HG03064 (cell line): Measurements from ENCODE around the gene KRT76.

Experiments used
- ATAC-seq: cut with Tn5 transposase; IDR thresholded peaks from one replicate; pipeline ENCODE4 v1.9.1; 2021; ENCODE audit warnings: low read depth; ENCODE audit not compliant: unreplicated experiment

KRT76 gene

DNA sequence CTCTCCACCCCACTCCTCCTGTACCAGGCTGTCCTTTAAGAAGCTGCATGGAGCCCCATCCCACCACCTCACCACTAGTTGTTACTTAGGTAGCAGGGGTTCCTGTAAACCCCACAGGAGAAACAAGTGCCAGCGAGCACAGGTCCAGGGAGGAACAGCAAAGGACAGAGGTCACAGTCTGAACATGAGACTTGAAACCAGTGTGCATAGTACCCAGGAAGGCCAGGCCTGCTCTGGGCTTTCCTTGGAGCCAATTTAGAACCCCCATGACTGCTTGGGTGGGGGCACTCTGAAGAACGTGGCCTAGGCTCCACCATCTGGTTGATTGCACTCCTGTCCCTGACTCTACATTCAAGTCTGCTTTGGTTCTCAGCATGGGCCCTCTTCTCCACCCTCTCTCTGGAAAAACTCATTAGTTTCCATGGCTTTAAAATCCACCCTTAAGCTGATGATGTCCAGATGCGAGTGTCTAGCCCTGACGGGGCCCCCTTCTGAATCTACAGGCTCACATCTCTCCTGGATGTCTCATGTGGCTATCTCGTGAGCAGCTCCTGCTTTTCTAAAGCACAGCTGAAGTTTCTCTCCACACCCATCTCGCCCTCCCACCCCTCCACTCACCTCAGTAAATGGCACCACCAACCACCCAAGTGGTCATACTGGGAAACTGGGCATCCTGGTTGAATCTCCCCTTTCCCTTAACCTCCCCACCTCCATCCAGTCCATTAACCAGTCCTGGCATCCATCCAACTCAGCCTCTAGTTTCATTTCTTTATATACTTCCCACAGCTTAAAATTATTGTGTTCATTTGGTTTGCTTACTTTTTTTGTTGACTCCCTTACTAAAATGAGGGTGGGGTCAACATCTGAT lies 10.4 kb upstream of the KRT76 start:
- ATAC-seq, result no peak

- no peak for ATAC-seq
These were observed 7.8 kb upstream of the KRT76 start for GRCh38 chr12:52784909-52785308.

DNA sequence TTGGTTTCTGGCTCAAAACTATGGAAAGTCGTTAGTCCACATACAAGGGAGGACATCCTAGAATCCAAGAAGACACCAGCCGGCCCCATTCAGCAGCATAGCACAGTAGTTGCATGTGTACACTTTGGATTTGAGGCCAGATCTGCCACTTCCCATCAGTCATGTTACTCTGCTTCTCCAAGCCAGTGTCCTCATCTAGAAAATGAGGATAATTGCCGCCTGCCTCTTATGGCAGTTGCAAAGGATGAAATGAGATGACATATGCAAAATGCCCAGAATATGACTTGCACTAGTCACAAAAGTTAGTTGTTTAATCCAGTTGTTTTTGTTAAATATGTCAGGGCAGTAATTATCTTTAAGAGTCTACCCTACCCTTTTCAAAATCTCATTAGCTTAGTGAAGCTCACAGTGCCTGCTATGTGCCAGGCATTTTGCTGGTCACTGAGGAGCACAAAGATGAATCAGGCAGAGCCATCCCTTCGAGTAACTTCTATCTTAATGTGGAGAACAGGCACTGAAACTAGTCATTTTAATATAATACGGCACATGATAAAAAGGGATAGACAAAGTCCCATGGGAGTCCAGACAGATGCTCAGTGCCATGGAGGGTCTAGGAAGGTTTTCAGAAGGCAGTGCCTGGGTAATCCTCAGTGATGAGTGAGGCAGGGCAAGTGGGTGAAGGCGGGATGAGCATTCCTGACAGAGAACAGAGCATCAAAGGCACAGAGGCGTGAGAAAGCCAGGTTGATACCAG lies 6.6 kb upstream of the KRT76 start:
- no peak for ATAC-seq

- no peak for ATAC-seq
These were observed 5.4 kb upstream of the KRT76 start for GRCh38 chr12:52782502-52782901.

- no peak for ATAC-seq
These were observed 4.4 kb upstream of the KRT76 start for GRCh38 chr12:52781399-52782082.

GRCh38 chr12:52779914-52780313 lies 2.8 kb upstream of the KRT76 start:
- ATAC-seq, result no peak

GRCh38 chr12:52778833-52779232 lies 1.7 kb upstream of the KRT76 start:
- no peak for ATAC-seq

DNA sequence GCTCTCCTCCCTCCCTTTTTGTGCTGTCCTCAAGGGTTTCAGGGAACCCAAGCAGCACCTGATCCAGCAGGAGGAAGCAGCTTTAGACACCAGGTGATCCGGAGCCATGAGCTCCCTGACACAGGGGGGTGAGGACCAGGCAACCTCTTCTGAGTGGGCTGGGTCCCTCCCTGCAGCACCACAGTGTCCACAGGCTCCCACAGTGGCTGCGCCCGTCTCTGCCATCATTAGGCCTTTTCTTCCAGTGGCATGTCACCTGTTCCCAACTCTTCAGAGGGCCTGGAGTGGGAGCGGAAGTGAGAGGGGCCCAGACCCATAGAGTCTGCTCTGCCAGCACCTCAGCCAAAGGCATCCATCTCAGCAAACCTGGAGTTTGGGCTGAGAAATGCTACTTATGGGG lies 421 bp upstream of the KRT76 start:
- no peak for ATAC-seq

DNA sequence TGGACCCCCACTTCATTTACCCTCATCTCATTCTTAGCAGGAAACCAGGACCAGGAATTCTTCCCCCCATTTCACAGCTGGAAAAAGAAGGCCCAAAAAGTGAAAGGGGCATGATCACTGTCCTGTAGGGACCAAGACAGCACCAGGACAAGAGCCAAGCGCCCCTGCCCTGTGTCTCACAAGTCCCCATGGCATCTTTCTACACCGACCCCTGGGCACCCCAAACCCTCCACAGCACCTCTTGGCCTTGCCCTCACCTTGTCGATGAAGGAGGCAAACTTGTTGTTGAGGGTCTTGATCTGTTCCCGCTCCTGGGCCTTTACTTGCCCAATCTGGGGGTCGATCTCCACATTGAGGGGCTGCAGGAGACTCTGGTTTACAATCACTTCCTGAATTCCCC lies 710 bp downstream of the KRT76 start:
- ATAC-seq, result no peak

GRCh38 chr12:52774629-52775250 lies 2.4 kb downstream of the KRT76 start:
- no peak for ATAC-seq

DNA sequence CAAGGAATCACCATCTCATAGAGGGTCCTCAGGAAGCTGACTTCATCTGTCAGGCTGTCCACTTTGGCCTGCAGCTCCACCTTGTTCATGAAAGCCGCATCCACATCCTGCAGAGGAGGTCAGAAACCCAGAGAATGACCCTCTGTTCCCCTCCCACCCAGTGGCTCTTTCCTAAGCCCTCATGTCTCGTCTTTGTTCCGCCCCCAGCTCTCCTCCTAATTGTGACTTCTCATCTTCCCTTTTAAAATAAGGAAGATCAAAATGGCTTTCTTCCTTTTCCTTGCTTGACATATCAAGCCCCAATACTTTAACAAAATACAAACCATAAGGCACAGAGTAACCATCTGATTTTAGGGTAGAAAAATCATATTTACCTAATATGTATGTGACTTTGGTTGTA lies 4.4 kb downstream of the KRT76 start:
- ATAC-seq, result no peak

DNA sequence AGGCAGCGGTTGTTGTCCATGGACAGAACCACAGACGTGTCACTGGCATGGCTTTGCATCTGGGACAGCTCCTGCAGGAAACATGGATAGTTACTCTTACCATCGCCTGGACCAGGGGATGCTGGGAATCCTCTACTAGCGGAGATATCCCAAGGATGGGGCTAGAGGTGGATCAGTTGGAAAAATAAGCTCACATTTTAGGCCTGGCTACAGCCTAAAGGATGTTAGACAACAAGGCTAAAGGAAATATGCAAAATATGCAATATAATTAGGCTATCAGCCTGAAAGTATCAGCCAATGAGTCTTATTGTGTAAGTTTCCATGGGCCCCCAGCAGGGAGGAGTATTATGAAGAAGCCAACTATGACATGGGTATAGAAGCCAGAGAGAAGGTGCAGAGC lies 5.0 kb downstream of the KRT76 start:
- no peak for ATAC-seq

- no peak for ATAC-seq
These were observed 5.6 kb downstream of the KRT76 start for GRCh38 chr12:52771505-52771904.

DNA sequence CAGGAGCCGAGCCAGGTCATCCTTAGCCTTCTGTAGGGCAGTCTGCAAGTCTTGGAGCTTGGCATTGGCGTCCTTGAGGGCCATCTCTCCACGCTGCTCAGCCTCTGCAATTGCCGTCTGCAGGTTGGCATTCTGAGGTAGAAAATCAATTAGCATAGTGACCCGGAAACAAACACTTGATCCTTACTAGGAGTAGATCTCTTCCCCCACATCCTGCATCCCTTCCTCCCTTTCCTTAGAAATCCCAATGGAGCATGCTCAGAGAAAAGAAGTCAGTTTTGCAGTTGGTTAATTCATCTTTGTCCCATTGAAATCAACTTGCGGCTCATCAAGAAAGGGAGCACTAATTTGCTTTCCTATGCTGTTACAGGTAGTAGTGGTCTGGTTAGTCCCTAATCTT lies 6.1 kb downstream of the KRT76 start:
- no peak for ATAC-seq

GRCh38 chr12:52769946-52770345 lies 7.2 kb downstream of the KRT76 start:
- ATAC-seq, result no peak

DNA sequence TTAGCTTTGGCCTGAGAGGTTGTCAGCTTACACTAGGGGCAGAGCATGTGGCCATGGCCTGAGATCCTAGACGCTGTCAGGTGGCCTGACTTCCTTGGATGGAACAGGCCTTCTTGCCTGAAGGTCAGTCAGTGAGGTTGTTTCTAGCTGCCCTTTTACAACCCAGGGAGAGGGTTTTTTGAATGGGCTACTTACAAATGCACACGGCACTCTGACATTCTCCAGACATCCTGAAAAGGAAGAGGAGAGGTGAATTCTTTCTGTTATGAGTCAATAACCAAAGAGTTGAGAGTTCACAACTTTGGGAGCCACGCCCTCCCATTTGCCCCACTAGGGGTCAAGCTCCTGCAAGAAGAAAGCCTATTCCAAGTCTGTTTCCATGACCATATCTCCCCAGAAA lies 7.8 kb downstream of the KRT76 start:
- ATAC-seq, result no peak

- ATAC-seq, result no peak
These were observed 8.5 kb downstream of the KRT76 start for GRCh38 chr12:52768479-52769200.

- ATAC-seq, result no peak
These were observed 9.7 kb downstream of the KRT76 start for GRCh38 chr12:52767427-52767826.

DNA sequence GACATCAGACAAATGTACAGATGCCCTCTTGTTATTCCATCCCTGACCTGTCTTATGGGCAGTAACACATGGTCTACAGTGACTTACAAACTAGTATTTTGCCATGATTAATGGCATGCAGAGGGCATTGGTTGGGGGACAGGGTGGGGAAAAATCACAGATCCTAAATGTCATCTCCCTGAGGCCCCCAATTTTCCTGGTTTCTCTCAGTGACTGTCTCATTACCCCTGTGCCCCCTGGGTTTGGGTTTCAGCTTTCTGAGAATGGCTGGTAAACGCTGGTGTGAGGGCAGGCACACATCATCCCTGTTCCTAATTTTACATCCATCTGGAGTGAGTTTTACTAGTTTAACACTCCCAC lies 10.1 kb downstream of the KRT76 start:
- ATAC-seq, result no peak

DNA sequence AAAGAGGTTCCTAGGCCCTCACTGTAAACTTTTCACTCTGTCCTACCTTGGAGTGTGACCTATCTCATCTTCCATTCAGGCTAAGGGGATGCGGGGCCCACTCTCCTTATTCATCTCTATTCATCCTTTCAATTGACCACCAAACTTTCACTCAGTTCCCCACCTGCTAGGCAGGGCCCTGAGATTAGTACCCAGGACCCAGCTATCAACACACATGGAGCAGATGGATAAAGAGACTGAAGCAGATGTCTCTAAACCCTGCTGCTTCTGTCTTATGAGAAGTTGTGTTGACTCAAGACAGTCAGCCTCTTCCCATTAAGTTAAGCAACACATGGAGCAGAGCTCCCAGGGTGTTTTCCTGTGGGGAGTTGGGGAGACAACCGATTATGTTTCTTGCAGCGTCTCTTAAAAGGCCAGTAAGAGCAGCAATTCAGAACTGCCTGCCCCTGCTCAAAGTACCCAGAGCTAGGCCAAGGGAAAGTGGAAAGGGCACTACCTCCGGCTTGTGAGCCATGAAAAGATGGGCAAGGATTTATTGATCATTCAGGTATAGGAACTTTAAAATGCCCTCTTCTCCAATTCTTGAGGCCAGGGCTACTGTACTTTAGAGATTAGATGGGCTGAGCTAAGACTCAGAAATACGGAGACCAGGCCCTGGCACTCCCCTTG lies 10.7 kb downstream of the KRT76 start:
- ATAC-seq, result no peak
